Activated CD8-positive, alpha-beta memory T cell treated with anti-CD3 and anti-CD28 coated beads, Interleukin-2, amount 50 U/mL, for 1 hour (primary cell): ENCODE data around the gene TK2.

Experiments used
- DNase-seq: peaks from one replicate; pipeline ENCODE4 v3.0.0-alpha.2; 2020; ENCODE audit errors: extremely low read depth

TK2 gene

GRCh38 chr16:66484453-66485213 lies 65.3 kb downstream of the TK2 start:
- DNase-seq: no peak

- DNase-seq: peak; percentile 28
Measured at GRCh38 chr16:66483689-66484452, 66.1 kb downstream of the TK2 start.

- DNase-seq: no peak
Measured at GRCh38 chr16:66481943-66482390, 68.0 kb downstream of the TK2 start.

GRCh38 chr16:66481081-66481942 lies 68.6 kb downstream of the TK2 start:
- DNase-seq: no peak

GRCh38 chr16:66480265-66481080 lies 69.4 kb downstream of the TK2 start:
- no peak for DNase-seq

GRCh38 chr16:66479661-66480264 lies 70.2 kb downstream of the TK2 start:
- no peak for DNase-seq

GRCh38 chr16:66478733-66479511 lies 71.0 kb downstream of the TK2 start:
- DNase-seq: peak; percentile 33

GRCh38 chr16:66477028-66477515 lies 72.8 kb downstream of the TK2 start:
- DNase-seq: no peak

GRCh38 chr16:66476328-66477027 lies 73.4 kb downstream of the TK2 start:
- DNase-seq: no peak

GRCh38 chr16:66475232-66475631 lies 74.7 kb downstream of the TK2 start:
- no peak for DNase-seq

- peak; percentile 28 for DNase-seq
Measured at GRCh38 chr16:66474750-66475199, 75.1 kb downstream of the TK2 start.

- DNase-seq: no peak
Measured at GRCh38 chr16:66473654-66474519, 76.0 kb downstream of the TK2 start.

- DNase-seq: no peak
Measured at GRCh38 chr16:66473051-66473571, 76.8 kb downstream of the TK2 start.

GRCh38 chr16:66471716-66472393 lies 78.1 kb downstream of the TK2 start:
- DNase-seq: no peak

- DNase-seq: no peak
Measured at GRCh38 chr16:66471264-66471663, 78.7 kb downstream of the TK2 start.

- DNase-seq: no peak
Measured at GRCh38 chr16:66470556-66470955, 79.4 kb downstream of the TK2 start.

GRCh38 chr16:66469947-66470546 lies 79.9 kb downstream of the TK2 start:
- DNase-seq: no peak
